ENCODE results near the gene PLBD2.

Gene PLBD2

GRCh38 chr12:113371808-113372207 is 13.4 kb downstream of the PLBD2 start:
- Histone ChIP-seq H2AFZ (ENCODE audit: low read depth, low read length) (no peak overlapping the region), H3K9ac (ENCODE audit: low read depth, low read length) (no peak overlapping the region), H3K27ac (ENCODE audit: low read length) (no peak overlapping the region), H3K36me3 (ENCODE audit: insufficient read depth, low read length) (peaks cover 3% of the 10 kb centered on the region; the same call in 1 of the 2 replicates), H3K4me1 (ENCODE audit: insufficient read depth, low read length) (no peaks in the 10 kb centered on the region), H3K4me2 (ENCODE audit: insufficient read depth, low read length) (no peak overlapping the region), H3K79me2 (ENCODE audit: insufficient read depth, low read length) (no peaks in the 10 kb centered on the region), H4K20me1 (ENCODE audit: insufficient read depth, low read length) (peaks cover 6% of the 10 kb centered on the region; the same call in 1 of the 2 replicates), H3K9me3 (ENCODE audit: insufficient read depth, low read length, severe bottlenecking) (no peaks in the 10 kb centered on the region), H3K27me3 (ENCODE audit: insufficient read depth, low read length, poor library complexity) (no peaks in the 10 kb centered on the region), H3K4me3 (ENCODE audit: low read depth in 1 of 2, low read length in 2 of 2) (no peak overlapping the region)
- no peak for DNase-seq
- TF ChIP-seq EZH2 (IDR thresholded peaks at IDR 0.05; ENCODE audit: borderline replicate concordance, low read depth, low read length, severe bottlenecking): no peak
- no peak for TF ChIP-seq CTCF (IDR thresholded peaks at IDR 0.05; ENCODE audit: borderline replicate concordance, extremely low read depth, low read length, poor library complexity, severe bottlenecking)
- ATAC-seq (ENCODE audit: insufficient read depth, low read depth): no peak

GRCh38 chr12:113372371-113372770 is 14.0 kb downstream of the PLBD2 start:
- H3K36me3 ChIP-seq (ENCODE audit: insufficient read depth, low read length): peaks cover 3% of the 10 kb centered on the region; the same call in 1 of the 2 replicates
- H3K27ac ChIP-seq (ENCODE audit: low read length): no peak overlapping the region
- H3K79me2 ChIP-seq (ENCODE audit: insufficient read depth, low read length): no peaks in the 10 kb centered on the region
- peaks cover 6% of the 10 kb centered on the region; the same call in 1 of the 2 replicates for H4K20me1 ChIP-seq (ENCODE audit: insufficient read depth, low read length)
- H2AFZ ChIP-seq (ENCODE audit: low read depth, low read length): no peak overlapping the region
- H3K27me3 ChIP-seq (ENCODE audit: insufficient read depth, low read length, poor library complexity): no peaks in the 10 kb centered on the region
- H3K9ac ChIP-seq (ENCODE audit: low read depth, low read length): no peak overlapping the region
- DNase-seq (no peak), ATAC-seq (ENCODE audit: insufficient read depth, low read depth) (no peak)
- no peaks in the 10 kb centered on the region for H3K4me1 ChIP-seq (ENCODE audit: insufficient read depth, low read length)
- H3K4me3 ChIP-seq (ENCODE audit: low read depth in 1 of 2, low read length in 2 of 2): no peak overlapping the region
- no peaks in the 10 kb centered on the region for H3K9me3 ChIP-seq (ENCODE audit: insufficient read depth, low read length, severe bottlenecking)
- no peak overlapping the region for H3K4me2 ChIP-seq (ENCODE audit: insufficient read depth, low read length)
- TF ChIP-seq CTCF (IDR thresholded peaks at IDR 0.05; ENCODE audit: borderline replicate concordance, extremely low read depth, low read length, poor library complexity, severe bottlenecking): no peak
- no peak for TF ChIP-seq EZH2 (IDR thresholded peaks at IDR 0.05; ENCODE audit: borderline replicate concordance, low read depth, low read length, severe bottlenecking)

- ATAC-seq (ENCODE audit: insufficient read depth, low read depth) (no peak), DNase-seq (no peak)
- no peak overlapping the region for H2AFZ ChIP-seq (ENCODE audit: low read depth, low read length)
- H3K36me3 ChIP-seq (ENCODE audit: insufficient read depth, low read length): peaks cover 3% of the 10 kb centered on the region; the same call in 1 of the 2 replicates
- H3K4me2 ChIP-seq (ENCODE audit: insufficient read depth, low read length): no peak overlapping the region
- no peaks in the 10 kb centered on the region for H3K27me3 ChIP-seq (ENCODE audit: insufficient read depth, low read length, poor library complexity)
- no peak overlapping the region for H3K4me3 ChIP-seq (ENCODE audit: low read depth in 1 of 2, low read length in 2 of 2)
- no peak overlapping the region for H3K27ac ChIP-seq (ENCODE audit: low read length)
- no peaks in the 10 kb centered on the region for H3K9me3 ChIP-seq (ENCODE audit: insufficient read depth, low read length, severe bottlenecking)
- no peaks in the 10 kb centered on the region for H3K4me1 ChIP-seq (ENCODE audit: insufficient read depth, low read length)
- peaks cover under 1% of the 10 kb centered on the region; the same call in 1 of the 2 replicates for H4K20me1 ChIP-seq (ENCODE audit: insufficient read depth, low read length)
- no peaks in the 10 kb centered on the region for H3K79me2 ChIP-seq (ENCODE audit: insufficient read depth, low read length)
- no peak overlapping the region for H3K9ac ChIP-seq (ENCODE audit: low read depth, low read length)
- TF ChIP-seq CTCF (IDR thresholded peaks at IDR 0.05; ENCODE audit: borderline replicate concordance, extremely low read depth, low read length, poor library complexity, severe bottlenecking) (no peak), EZH2 (IDR thresholded peaks at IDR 0.05; ENCODE audit: borderline replicate concordance, low read depth, low read length, severe bottlenecking) (no peak)
Observed at GRCh38 chr12:113373440-113373839, 15.1 kb downstream of the PLBD2 start.

GRCh38 chr12:113373969-113374368 is 15.6 kb downstream of the PLBD2 start:
- TF ChIP-seq EZH2 (IDR thresholded peaks at IDR 0.05; ENCODE audit: borderline replicate concordance, low read depth, low read length, severe bottlenecking) (no peak), CTCF (IDR thresholded peaks at IDR 0.05; ENCODE audit: borderline replicate concordance, extremely low read depth, low read length, poor library complexity, severe bottlenecking) (no peak)
- Histone ChIP-seq H3K79me2 (ENCODE audit: insufficient read depth, low read length) (no peaks in the 10 kb centered on the region), H3K9me3 (ENCODE audit: insufficient read depth, low read length, severe bottlenecking) (no peaks in the 10 kb centered on the region), H3K27ac (ENCODE audit: low read length) (no peak overlapping the region), H3K4me3 (ENCODE audit: low read depth in 1 of 2, low read length in 2 of 2) (no peak overlapping the region), H2AFZ (ENCODE audit: low read depth, low read length) (no peak overlapping the region), H3K4me2 (ENCODE audit: insufficient read depth, low read length) (no peak overlapping the region), H3K27me3 (ENCODE audit: insufficient read depth, low read length, poor library complexity) (no peaks in the 10 kb centered on the region), H3K4me1 (ENCODE audit: insufficient read depth, low read length) (no peaks in the 10 kb centered on the region), H4K20me1 (ENCODE audit: insufficient read depth, low read length) (no peaks in the 10 kb centered on the region), H3K36me3 (ENCODE audit: insufficient read depth, low read length) (peaks cover 3% of the 10 kb centered on the region; the same call in 1 of the 2 replicates), H3K9ac (ENCODE audit: low read depth, low read length) (no peak overlapping the region)
- ATAC-seq (ENCODE audit: insufficient read depth, low read depth) (no peak), DNase-seq (no peak)
